Cardiac muscle cell (in vitro differentiated cells and primary cell): Measurements from ENCODE around the gene NGLY1. TPM values are rescaled to one million over a fixed set of nuclear protein-coding genes. Genes with fewer than 3 reads are reported as not detected.

Experiments used
- DNase-seq, 2 donors: peaks; one replicate each; pipeline versions ENCODE4 v3.0.0 to v3.0.0-alpha.2; 2010 to 2017; ENCODE audit warnings: low read depth in 1 of 2, low spot score in 1 of 2
- H3K27ac ChIP-seq: fragments of 200-600 bp; sonication (generic); 2 replicates; pipeline ENCODE4 v1.5.1; 2016
- H3K27me3 ChIP-seq: fragments of 200-600 bp; sonication (generic); 2 replicates; pipeline ENCODE4 v1.6.0; 2016; ENCODE audit warnings: control low read depth
- H3K36me3 ChIP-seq: fragments of 200-600 bp; sonication (generic); 2 replicates; pipeline ENCODE4 v1.5.1; 2016; ENCODE audit warnings: control low read depth
- H3K4me1 ChIP-seq: fragments of 200-600 bp; sonication (generic); 2 replicates; pipeline ENCODE4 v1.8.1; 2017; ENCODE audit warnings: low read depth, mild to moderate bottlenecking, mixed run types
- H3K4me3 ChIP-seq: fragments of 200-600 bp; sonication (generic); 2 replicates; pipeline ENCODE4 v1.5.1; 2016; ENCODE audit warnings: mild to moderate bottlenecking
- H3K9me3 ChIP-seq: fragments of 200-600 bp; sonication (generic); 2 replicates; pipeline ENCODE4 v1.5.1; 2017; ENCODE audit warnings: low read depth, mild to moderate bottlenecking, control low read depth
- polyA plus RNA-seq: library from polyadenylated mRNA; unstranded; fragments of >200 nt; fragmentation: Nextera tagmentation; extraction: Ambion mirVana; gene quantifications from 2 replicates; pipeline ENCODE4 v1.2.1, GENCODE V29; 2016
- total RNA-seq: library from RNA; depleted of rRNA; stranded (reverse); fragments of >200 nt; gene quantifications from 2 replicates; pipeline ENCODE4 v1.2.3, GENCODE V29; 2016
- TF ChIP-seq, protein P1 (sequence below): IDR thresholded peaks from 2 replicates; pipeline ENCODE4 v1.5.1; 2012; ENCODE audit warnings: low read depth, mild to moderate bottlenecking, low read length

NGLY1 gene
- total and polyA plus RNA-seq, 2 experiments from 2014 or later, result 43.0 to 54.5 TPM

DNA sequence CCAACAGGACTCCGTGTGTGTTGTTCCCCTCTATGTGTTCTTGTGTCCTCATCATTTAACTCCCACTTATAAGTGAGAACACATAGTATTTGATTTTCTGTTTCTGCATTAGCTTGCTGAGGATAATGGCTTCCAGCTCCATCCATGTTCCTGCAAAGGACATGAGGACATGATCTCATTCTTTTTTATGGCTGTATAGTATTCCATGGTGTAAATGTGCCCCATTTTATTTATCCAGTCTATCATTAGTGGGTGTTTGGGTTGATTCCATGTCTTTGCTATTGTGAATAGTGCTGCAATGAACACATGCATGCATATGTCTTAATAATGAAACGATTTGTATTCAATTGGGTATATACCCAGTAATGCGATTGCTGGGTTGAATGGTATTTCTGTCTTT is 90.0 kb downstream of the NGLY1 start:
- DNase-seq, result no peak
- TF ChIP-seq, protein P1, sequence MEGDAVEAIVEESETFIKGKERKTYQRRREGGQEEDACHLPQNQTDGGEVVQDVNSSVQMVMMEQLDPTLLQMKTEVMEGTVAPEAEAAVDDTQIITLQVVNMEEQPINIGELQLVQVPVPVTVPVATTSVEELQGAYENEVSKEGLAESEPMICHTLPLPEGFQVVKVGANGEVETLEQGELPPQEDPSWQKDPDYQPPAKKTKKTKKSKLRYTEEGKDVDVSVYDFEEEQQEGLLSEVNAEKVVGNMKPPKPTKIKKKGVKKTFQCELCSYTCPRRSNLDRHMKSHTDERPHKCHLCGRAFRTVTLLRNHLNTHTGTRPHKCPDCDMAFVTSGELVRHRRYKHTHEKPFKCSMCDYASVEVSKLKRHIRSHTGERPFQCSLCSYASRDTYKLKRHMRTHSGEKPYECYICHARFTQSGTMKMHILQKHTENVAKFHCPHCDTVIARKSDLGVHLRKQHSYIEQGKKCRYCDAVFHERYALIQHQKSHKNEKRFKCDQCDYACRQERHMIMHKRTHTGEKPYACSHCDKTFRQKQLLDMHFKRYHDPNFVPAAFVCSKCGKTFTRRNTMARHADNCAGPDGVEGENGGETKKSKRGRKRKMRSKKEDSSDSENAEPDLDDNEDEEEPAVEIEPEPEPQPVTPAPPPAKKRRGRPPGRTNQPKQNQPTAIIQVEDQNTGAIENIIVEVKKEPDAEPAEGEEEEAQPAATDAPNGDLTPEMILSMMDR, result no peak
- Histone ChIP-seq H3K36me3 (no peaks in the 10 kb centered on the region), H3K9me3 (no peaks in the 10 kb centered on the region), H3K27ac (no peak overlapping the region), H3K4me3 (no peak overlapping the region), H3K4me1 (no peaks in the 10 kb centered on the region), H3K27me3 (no peaks in the 10 kb centered on the region)

DNA sequence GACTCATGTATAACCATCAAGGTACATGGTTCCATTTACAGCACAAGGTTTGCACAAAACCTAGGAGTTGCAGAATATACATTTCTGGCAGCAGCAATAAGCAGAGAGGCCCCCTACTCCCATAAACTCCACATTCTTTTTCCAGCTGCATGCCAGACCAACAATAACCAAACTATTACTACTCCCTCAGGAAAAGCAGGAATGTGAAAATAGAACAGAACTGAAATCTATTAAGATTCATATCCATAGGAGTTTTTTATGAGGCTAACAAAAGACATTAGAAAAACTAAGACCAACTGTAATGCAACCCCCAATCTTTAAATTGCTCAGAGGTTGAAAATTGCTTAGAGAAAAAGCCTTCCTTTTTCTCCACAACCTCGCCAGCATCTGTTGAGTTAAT is 90.9 kb downstream of the NGLY1 start:
- no peaks in the 10 kb centered on the region for H3K27me3 ChIP-seq
- DNase-seq, result no peak
- H3K36me3 ChIP-seq, result no peaks in the 10 kb centered on the region
- H3K4me3 ChIP-seq, result no peak overlapping the region
- no peaks in the 10 kb centered on the region for H3K4me1 ChIP-seq
- no peaks in the 10 kb centered on the region for H3K9me3 ChIP-seq
- no peak overlapping the region for H3K27ac ChIP-seq
- TF ChIP-seq, protein P1, result no peak

DNA sequence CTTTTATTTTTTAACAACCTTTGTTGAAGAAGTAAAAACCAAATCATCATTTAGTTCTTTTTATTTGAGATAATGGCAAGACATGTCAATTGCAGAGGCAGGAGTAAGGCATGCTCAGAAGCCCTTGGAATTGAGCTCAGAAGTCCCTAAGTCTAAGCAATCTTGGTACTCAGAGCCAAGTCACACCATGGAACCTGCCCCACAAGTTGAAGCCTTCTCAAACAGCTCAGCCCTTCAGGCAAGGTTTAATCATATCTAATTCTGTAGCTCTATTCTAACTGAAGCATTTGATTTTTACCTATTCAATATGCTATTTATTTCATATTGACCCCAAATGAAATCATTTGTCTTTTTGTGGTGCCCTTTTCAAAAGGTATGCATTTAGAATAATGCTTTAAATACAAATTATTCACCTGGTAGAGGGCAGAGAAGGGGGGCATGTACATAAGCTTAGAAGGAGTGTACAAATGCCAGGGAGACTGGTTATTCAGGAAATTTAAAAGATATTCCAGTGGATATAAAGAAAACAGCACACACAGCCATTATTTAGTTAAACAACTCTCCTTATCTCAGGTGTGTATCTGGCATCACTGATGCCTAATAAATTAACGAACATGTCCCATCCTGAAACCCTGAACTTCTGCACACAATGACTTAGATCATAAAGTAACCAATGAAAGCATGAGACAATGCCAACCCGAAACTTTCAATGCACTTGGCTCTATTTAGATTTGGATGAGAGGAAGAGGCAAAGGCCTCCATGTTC is 92.3 kb downstream of the NGLY1 start:
- Histone ChIP-seq H3K27ac (no peak overlapping the region), H3K27me3 (no peaks in the 10 kb centered on the region), H3K4me3 (no peak overlapping the region), H3K9me3 (no peaks in the 10 kb centered on the region), H3K36me3 (no peaks in the 10 kb centered on the region), H3K4me1 (no peaks in the 10 kb centered on the region)
- no peak for DNase-seq
- TF ChIP-seq, protein P1, result no peak

DNA sequence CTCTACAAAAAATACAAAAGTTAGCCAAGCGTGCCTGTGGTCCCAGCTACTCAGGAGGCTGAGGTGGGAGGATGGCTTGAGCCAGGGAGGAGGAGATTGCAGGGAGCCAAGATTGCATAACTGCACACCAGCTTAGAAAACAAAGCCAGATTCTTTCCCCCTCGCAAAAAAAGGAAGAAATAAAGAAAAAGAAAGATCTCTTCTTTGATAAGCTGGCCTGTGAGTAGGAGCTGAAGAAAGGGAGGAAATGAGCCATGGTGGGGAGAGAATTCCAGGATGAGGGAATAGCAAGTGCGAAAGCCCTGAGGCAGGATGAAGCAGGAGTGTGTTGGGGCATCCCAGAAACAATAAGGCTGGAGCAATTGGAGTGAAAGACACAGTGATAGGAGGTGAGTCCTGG is 94.0 kb downstream of the NGLY1 start:
- TF ChIP-seq, protein P1, result no peak
- Histone ChIP-seq H3K36me3 (no peaks in the 10 kb centered on the region), H3K4me3 (no peak overlapping the region), H3K27ac (no peak overlapping the region), H3K4me1 (no peaks in the 10 kb centered on the region), H3K27me3 (no peaks in the 10 kb centered on the region), H3K9me3 (no peaks in the 10 kb centered on the region)
- peak in 1 of 2 donors; percentile 29 for DNase-seq

DNA sequence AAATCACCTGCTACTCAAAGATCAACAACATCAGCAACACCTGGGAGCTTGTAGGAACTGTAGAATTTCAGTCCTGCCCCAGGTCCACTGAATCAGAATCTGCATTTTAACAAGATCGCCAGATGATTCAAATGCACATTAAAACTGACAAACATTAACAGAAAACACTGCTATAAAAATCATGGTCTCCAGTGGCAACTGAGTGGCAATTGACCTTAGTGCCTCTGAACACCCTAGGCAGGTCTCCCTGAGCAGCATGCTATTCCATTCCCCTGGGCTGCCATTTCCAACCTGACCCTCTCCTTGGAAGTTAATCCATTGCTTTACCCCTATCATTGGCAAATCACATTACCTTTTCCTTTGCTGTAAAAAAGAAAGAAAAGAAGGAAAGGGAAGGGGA is 95.5 kb downstream of the NGLY1 start:
- Histone ChIP-seq H3K9me3 (no peaks in the 10 kb centered on the region), H3K27ac (no peak overlapping the region), H3K4me1 (no peaks in the 10 kb centered on the region), H3K4me3 (no peak overlapping the region), H3K27me3 (no peaks in the 10 kb centered on the region), H3K36me3 (no peaks in the 10 kb centered on the region)
- DNase-seq, result no peak
- TF ChIP-seq, protein P1, result no peak
